Measurements from ENCODE around the gene INTS6L. TPM values are rescaled to one million over a fixed set of nuclear protein-coding genes. Genes with fewer than 3 reads are reported as not detected.

INTS6L gene
- polyA plus RNA-seq, 3 donors = 2.7 to 29.0 (median 3.0) TPM

DNA sequence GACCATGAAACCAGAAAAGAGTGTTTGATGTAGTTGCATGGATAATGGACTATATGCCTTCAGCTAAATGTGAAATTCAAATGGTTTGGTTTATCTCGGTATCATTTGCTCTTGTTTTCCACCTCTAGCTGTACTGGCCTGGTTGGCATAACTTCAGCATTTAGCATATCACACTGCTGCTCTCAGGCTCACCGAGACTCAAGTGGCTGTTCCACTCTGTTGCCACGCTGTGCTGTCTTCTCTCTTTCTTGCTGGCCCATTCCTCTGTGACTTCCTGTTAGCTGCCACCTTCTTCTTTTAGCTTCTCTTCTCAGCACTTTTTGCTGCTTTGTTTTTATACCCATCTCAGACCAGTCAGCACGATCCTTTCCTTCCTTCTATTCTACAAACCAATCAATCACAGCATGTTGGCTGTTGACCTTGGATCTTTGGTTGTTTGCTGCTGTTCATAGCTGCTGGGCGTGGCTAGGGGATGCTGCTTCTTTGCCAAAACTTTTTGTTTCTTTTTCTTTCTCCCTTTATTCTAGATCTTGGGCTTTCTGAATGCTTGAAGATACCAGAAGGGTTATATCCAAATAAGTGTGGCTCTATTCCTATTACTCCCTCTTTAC lies 24.0 kb downstream of the INTS6L start:
- no peaks in the 10 kb centered on the region for H3K9me3 Mint-ChIP-seq
- no peaks in the 10 kb centered on the region for H3K9me3 ChIP-seq (replicated peaks in 1 of 2; ENCODE audit: control insufficient read depth in 1 of 2, insufficient read depth in 1 of 2, low read length in 2 of 2)
- peaks cover 5% of the 10 kb centered on the region for H4K20me1 ChIP-seq (ENCODE audit: insufficient read depth, low read length)
- H3K4me1 ChIP-seq (ENCODE audit: control insufficient read depth in 1 of 2, insufficient read depth in 2 of 2, low read length in 2 of 2) = no peaks in the 10 kb centered on the region
- H3K27me3 Mint-ChIP-seq (ENCODE audit: low read depth in 3 of 3) = peaks cover 0 to 3% (median 0%) of the 10 kb centered on the region in 3 donors
- no peak overlapping the region for H3K4me3 Mint-ChIP-seq
- H3K36me3 Mint-ChIP-seq = peaks cover 22 to 24% of the 10 kb centered on the region in 2 donors
- H2AFZ ChIP-seq (ENCODE audit: insufficient read depth, low read depth, low read length, poor library complexity, severe bottlenecking) = no peak overlapping the region
- 42% methylated on average over 2 of the region's 5 CpGs for WGBS (ENCODE audit: insufficient coverage)
- peaks cover 10% of the 10 kb centered on the region for H3K4me1 Mint-ChIP-seq
- H3K4me2 ChIP-seq (replicated peaks; ENCODE audit: extremely low read depth, low read length, poor library complexity, severe bottlenecking) = no peak overlapping the region
- no peak for DNase-seq
- no peaks in the 10 kb centered on the region for H3K27me3 ChIP-seq (ENCODE audit: control insufficient read depth in 2 of 2, insufficient read depth in 2 of 2, low read length in 2 of 2)
- TF ChIP-seq, protein P1, sequence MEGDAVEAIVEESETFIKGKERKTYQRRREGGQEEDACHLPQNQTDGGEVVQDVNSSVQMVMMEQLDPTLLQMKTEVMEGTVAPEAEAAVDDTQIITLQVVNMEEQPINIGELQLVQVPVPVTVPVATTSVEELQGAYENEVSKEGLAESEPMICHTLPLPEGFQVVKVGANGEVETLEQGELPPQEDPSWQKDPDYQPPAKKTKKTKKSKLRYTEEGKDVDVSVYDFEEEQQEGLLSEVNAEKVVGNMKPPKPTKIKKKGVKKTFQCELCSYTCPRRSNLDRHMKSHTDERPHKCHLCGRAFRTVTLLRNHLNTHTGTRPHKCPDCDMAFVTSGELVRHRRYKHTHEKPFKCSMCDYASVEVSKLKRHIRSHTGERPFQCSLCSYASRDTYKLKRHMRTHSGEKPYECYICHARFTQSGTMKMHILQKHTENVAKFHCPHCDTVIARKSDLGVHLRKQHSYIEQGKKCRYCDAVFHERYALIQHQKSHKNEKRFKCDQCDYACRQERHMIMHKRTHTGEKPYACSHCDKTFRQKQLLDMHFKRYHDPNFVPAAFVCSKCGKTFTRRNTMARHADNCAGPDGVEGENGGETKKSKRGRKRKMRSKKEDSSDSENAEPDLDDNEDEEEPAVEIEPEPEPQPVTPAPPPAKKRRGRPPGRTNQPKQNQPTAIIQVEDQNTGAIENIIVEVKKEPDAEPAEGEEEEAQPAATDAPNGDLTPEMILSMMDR (IDR thresholded peaks at IDR 0.05) = no peak
- H3K27ac Mint-ChIP-seq = peak overlapping the region in 1 of 7 donors; percentile 55
- no peak overlapping the region for H3K27ac ChIP-seq (ENCODE audit: low read depth in 1 of 2, low read length in 2 of 2)
- intact Hi-C loops (cut with micrococcal nuclease) = no loop called here
- no peak overlapping the region for H3K4me3 ChIP-seq (replicated peaks in 1 of 3; ENCODE audit: low read depth in 2 of 3, low read length in 3 of 3)
- no peak overlapping the region for H3K9ac ChIP-seq (ENCODE audit: insufficient read depth, low read length, poor library complexity, severe bottlenecking)
- no peaks in the 10 kb centered on the region for H3K79me2 ChIP-seq (ENCODE audit: insufficient read depth, low read length)
- H3K36me3 ChIP-seq (replicated peaks in 1 of 2; ENCODE audit: control insufficient read depth in 1 of 2, insufficient read depth in 2 of 2, low read length in 2 of 2) = peaks cover 9 to 16% of the 10 kb centered on the region in 2 donors

DNA sequence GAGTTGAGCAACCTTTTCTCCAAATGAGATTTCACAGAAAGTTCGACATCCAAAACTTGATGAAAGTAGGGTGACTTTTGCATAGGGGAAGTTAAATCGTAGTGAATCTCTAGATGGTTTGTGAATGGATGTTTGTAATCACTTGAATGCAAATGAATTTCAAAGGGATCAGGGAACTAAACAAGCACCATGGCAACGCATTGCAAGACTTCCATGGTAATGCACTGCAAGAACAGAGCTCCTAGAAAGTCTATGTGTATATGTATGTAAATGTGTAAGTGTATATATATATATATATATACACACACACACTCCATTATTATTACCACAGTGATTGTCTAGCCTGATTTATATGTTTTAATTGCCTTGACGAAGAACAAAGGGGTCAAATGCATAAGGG lies 27.3 kb downstream of the INTS6L start:
- Histone ChIP-seq H2AFZ (ENCODE audit: insufficient read depth, low read depth, low read length, poor library complexity, severe bottlenecking) (no peak overlapping the region), H3K27ac (ENCODE audit: low read depth in 1 of 2, low read length in 2 of 2) (no peak overlapping the region), H3K4me1 (ENCODE audit: control insufficient read depth in 1 of 2, insufficient read depth in 2 of 2, low read length in 2 of 2) (no peaks in the 10 kb centered on the region), H3K79me2 (ENCODE audit: insufficient read depth, low read length) (no peaks in the 10 kb centered on the region), H3K9ac (ENCODE audit: insufficient read depth, low read length, poor library complexity, severe bottlenecking) (no peak overlapping the region), H3K27me3 (ENCODE audit: control insufficient read depth in 2 of 2, insufficient read depth in 2 of 2, low read length in 2 of 2) (no peaks in the 10 kb centered on the region), H4K20me1 (ENCODE audit: insufficient read depth, low read length) (no peaks in the 10 kb centered on the region), H3K4me3 (replicated peaks in 1 of 3; ENCODE audit: low read depth in 2 of 3, low read length in 3 of 3) (no peak overlapping the region), H3K4me2 (replicated peaks; ENCODE audit: extremely low read depth, low read length, poor library complexity, severe bottlenecking) (no peak overlapping the region), H3K9me3 (replicated peaks in 1 of 2; ENCODE audit: control insufficient read depth in 1 of 2, insufficient read depth in 1 of 2, low read length in 2 of 2) (no peaks in the 10 kb centered on the region), H3K36me3 (replicated peaks in 1 of 2; ENCODE audit: control insufficient read depth in 1 of 2, insufficient read depth in 2 of 2, low read length in 2 of 2) (peaks cover 21 to 49% of the 10 kb centered on the region in 2 donors)
- Mint-ChIP-seq H3K27me3 (ENCODE audit: low read depth in 3 of 3) (peaks cover 0 to 2% (median 0%) of the 10 kb centered on the region in 3 donors), H3K4me1 (peaks cover 6% of the 10 kb centered on the region), H3K9me3 (no peaks in the 10 kb centered on the region), H3K27ac (no peak overlapping the region), H3K36me3 (peaks cover 37 to 47% of the 10 kb centered on the region in 2 donors), H3K4me3 (no peak overlapping the region)
- no peak for DNase-seq
- TF ChIP-seq, protein P1 (IDR thresholded peaks at IDR 0.05) = no peak
- intact Hi-C loops (cut with micrococcal nuclease) = no loop called here
- 20% methylated on average over 1 of the region's 4 CpGs for WGBS (ENCODE audit: insufficient coverage)
